NB4 (cell line): Measurements from ENCODE around the gene MBD5.

Experiments
- DNase-seq: peaks from one replicate; pipeline ENCODE4 v3.0.0; 2010; ENCODE audit warnings: low read depth
- H3K4me3 ChIP-seq: one replicate; pipeline ENCODE4 v1.5.1; 2011; ENCODE audit warnings: mild to moderate bottlenecking, low read depth, low read length, moderate library complexity
- CTCF ChIP-seq: IDR thresholded peaks from one replicate; pipeline ENCODE4 v1.5.1; 2012; ENCODE audit warnings: low read depth, low read length
- MAX ChIP-seq: IDR thresholded peaks from 2 replicates; pipeline ENCODE4 v1.6.1; 2011; ENCODE audit warnings: low read depth, low read length
- MYC ChIP-seq: IDR thresholded peaks from 2 replicates; pipeline ENCODE4 v1.6.1; 2011; ENCODE audit warnings: low read depth, low read length
- POLR2A ChIP-seq: IDR thresholded peaks from 2 replicates; pipeline ENCODE4 v1.6.1; 2011; ENCODE audit warnings: mild to moderate bottlenecking; ENCODE audit not compliant: insufficient read length; ENCODE audit errors: extremely low read depth

The MBD5 gene

GRCh38 chr2:148067801-148068200 is 46.9 kb downstream of the MBD5 start:
- DNase-seq: no peak
- no peak overlapping the region for H3K4me3 ChIP-seq
- TF ChIP-seq POLR2A (no peak), CTCF (no peak), MAX (no peak), MYC (no peak)

- no peak for DNase-seq
- no peak overlapping the region for H3K4me3 ChIP-seq
- no peak for TF ChIP-seq POLR2A
- no peak for TF ChIP-seq CTCF
- TF ChIP-seq MYC: no peak
- no peak for TF ChIP-seq MAX
Measured at GRCh38 chr2:148071351-148071750, 50.5 kb downstream of the MBD5 start.

GRCh38 chr2:148096012-148096411 is 75.1 kb downstream of the MBD5 start:
- no peak overlapping the region for H3K4me3 ChIP-seq
- DNase-seq: no peak
- TF ChIP-seq CTCF: no peak
- TF ChIP-seq MYC: no peak
- TF ChIP-seq POLR2A: no peak
- TF ChIP-seq MAX: no peak

GRCh38 chr2:148102641-148103040 is 81.8 kb downstream of the MBD5 start:
- DNase-seq: no peak
- H3K4me3 ChIP-seq: no peak overlapping the region
- TF ChIP-seq CTCF (no peak), MAX (no peak), MYC (no peak)

GRCh38 chr2:148103946-148104345 is 83.1 kb downstream of the MBD5 start:
- H3K4me3 ChIP-seq: no peak overlapping the region
- no peak for DNase-seq
- no peak for TF ChIP-seq POLR2A
- TF ChIP-seq MAX: no peak
- TF ChIP-seq CTCF: no peak
- no peak for TF ChIP-seq MYC

- H3K4me3 ChIP-seq: no peak overlapping the region
- DNase-seq: no peak
- no peak for TF ChIP-seq POLR2A
- no peak for TF ChIP-seq MAX
- no peak for TF ChIP-seq CTCF
Measured at GRCh38 chr2:148106331-148106730, 85.4 kb downstream of the MBD5 start.
